Stimulated activated CD8-positive, alpha-beta memory T cell treated with anti-CD3 and anti-CD28 coated beads, Interleukin-7, amount 100 ng/mL, for 24 hours (primary cell): ENCODE results near the gene CXCL10.

Source experiments
- DNase-seq: peaks from one replicate; pipeline ENCODE4 v3.0.0-alpha.2; 2020; ENCODE audit warnings: low read depth

Gene CXCL10

GRCh38 chr4:75992462-75992861 is 30.8 kb downstream of the CXCL10 start:
- no peak for DNase-seq

GRCh38 chr4:75989846-75990528 is 33.3 kb downstream of the CXCL10 start:
- DNase-seq = no peak

- no peak for DNase-seq
Observed at GRCh38 chr4:75985116-75985515, 38.2 kb downstream of the CXCL10 start.

DNA sequence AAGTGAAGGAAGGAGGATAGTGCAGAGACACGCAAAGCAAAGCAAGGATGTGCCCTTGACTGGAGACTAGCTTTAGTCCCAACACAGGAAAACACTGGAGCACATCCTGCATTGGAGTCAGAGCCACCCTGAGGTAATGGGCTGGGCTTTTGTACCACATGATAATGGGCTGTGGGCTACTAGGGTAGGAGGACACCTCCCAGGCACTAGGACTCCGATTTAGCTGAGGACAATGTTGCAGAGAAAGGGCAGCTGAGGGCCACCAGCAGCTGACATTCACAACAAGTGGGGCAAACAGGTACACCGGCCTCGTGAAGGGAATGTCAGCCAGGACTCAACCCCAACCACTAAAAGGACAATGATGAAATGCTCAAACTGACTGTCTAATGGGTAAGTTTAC is 42.7 kb downstream of the CXCL10 start:
- DNase-seq = no peak

DNA sequence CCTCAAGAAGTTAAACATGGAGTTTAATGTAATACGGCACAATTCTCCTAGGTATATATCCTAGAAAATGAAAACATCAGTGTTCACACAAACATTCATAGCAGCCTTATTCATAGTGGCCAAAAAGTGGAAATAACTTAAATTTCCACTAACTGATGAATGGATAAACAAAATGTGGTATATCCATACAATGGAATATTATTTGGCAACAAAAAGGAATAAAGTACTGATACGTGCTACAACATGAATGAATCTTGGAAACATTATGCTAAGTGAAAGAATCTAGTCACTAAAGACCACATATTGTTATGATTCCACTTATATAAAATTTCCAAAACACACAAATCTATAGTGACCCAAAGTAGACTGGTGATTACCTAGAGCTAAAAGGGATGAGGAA is 47.1 kb downstream of the CXCL10 start:
- DNase-seq = no peak

GRCh38 chr4:75973766-75974165 is 49.5 kb downstream of the CXCL10 start:
- DNase-seq = no peak
